Measurements from ENCODE around the gene ZFPM1. TPM values are rescaled to one million over a fixed set of nuclear protein-coding genes. Genes with fewer than 3 reads are reported as not detected.

Gene ZFPM1
- total RNA-seq, 1 donor from 2014 or later: 5.7 TPM

DNA sequence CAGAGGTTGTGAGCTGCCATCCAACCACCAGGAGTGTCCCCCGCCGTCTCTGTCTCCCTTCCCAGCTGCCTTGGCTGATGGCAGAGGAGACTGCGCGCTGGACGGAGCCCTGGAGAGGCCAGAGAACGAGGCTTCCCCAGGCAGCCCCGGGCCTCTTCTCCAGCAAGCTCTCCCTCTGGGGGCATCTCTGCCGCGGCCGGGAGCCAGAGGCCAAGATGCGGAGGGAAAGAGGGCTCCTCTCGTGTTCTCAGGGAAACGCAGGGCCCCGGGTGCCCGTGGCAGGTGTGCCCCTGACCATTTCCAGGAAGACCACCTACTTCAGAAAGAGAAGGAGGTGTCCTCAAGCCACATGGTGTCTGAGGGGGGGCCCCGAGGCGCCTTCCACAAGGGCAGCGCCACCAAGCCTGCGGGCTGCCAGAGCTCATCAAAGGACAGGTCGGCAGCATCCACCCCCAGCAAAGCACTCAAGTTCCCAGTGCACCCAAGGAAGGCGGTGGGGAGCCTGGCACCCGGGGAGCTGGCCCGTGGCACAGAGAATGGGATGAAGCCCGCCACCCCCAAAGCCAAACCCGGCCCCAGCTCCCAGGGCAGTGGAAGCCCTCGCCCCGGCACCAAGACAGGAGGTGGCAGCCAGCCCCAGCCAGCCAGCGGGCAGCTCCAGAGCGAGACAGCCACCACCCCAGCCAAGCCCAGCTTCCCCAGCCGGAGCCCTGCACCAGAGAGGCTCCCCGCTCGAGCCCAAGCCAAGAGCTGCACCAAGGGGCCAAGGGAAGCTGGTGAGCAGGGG, 14.8 kb upstream of the ZFPM1 start:
- no peak for DNase-seq (ENCODE audit: extremely low spot score, unreplicated experiment)
- Mint-ChIP-seq H3K27ac (ENCODE audit: unreplicated experiment) (no peak overlapping the region), H3K9me3 (ENCODE audit: unreplicated experiment) (no peaks in the 10 kb centered on the region), H3K36me3 (ENCODE audit: unreplicated experiment) (no peaks in the 10 kb centered on the region), H3K4me1 (ENCODE audit: unreplicated experiment) (peaks cover 2% of the 10 kb centered on the region), H3K27me3 (ENCODE audit: unreplicated experiment) (no peaks in the 10 kb centered on the region), H3K4me3 (ENCODE audit: unreplicated experiment) (no peak overlapping the region)
- TF ChIP-seq, protein P1, sequence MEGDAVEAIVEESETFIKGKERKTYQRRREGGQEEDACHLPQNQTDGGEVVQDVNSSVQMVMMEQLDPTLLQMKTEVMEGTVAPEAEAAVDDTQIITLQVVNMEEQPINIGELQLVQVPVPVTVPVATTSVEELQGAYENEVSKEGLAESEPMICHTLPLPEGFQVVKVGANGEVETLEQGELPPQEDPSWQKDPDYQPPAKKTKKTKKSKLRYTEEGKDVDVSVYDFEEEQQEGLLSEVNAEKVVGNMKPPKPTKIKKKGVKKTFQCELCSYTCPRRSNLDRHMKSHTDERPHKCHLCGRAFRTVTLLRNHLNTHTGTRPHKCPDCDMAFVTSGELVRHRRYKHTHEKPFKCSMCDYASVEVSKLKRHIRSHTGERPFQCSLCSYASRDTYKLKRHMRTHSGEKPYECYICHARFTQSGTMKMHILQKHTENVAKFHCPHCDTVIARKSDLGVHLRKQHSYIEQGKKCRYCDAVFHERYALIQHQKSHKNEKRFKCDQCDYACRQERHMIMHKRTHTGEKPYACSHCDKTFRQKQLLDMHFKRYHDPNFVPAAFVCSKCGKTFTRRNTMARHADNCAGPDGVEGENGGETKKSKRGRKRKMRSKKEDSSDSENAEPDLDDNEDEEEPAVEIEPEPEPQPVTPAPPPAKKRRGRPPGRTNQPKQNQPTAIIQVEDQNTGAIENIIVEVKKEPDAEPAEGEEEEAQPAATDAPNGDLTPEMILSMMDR (IDR thresholded peaks at IDR 0.05): no peak

GRCh38 chr16:88439016-88439415, 14.1 kb upstream of the ZFPM1 start:
- H3K36me3 Mint-ChIP-seq (ENCODE audit: unreplicated experiment): no peaks in the 10 kb centered on the region
- H3K27me3 Mint-ChIP-seq (ENCODE audit: unreplicated experiment): no peaks in the 10 kb centered on the region
- no peak overlapping the region for H3K4me3 Mint-ChIP-seq (ENCODE audit: unreplicated experiment)
- H3K4me1 Mint-ChIP-seq (ENCODE audit: unreplicated experiment): peaks cover 2% of the 10 kb centered on the region
- TF ChIP-seq, protein P1 (IDR thresholded peaks at IDR 0.05): no peak
- no peak for DNase-seq (ENCODE audit: extremely low spot score, unreplicated experiment)
- H3K27ac Mint-ChIP-seq (ENCODE audit: unreplicated experiment): no peak overlapping the region
- no peaks in the 10 kb centered on the region for H3K9me3 Mint-ChIP-seq (ENCODE audit: unreplicated experiment)

DNA sequence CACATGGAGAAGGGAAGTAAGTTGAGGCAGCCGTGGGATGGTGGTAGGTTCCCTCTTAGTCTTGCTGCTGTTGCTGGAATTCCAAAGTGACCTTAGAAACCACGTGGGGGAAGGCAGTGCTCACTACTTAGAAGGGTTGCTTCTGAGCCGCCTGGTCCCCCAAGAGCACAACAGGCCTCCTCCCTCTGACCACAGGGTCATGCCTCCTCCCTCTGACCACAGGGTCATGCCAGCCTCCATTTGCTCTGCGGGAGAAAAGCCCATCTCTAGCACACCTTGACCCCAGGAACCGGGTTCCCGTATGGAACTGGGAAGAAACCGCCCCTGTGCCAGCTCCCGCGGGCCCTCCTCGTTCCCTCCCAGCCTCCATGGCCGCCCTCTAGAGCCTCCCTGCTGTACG, 13.4 kb upstream of the ZFPM1 start:
- TF ChIP-seq, protein P1 (IDR thresholded peaks at IDR 0.05): no peak
- no peaks in the 10 kb centered on the region for H3K9me3 Mint-ChIP-seq (ENCODE audit: unreplicated experiment)
- H3K36me3 Mint-ChIP-seq (ENCODE audit: unreplicated experiment): no peaks in the 10 kb centered on the region
- H3K27me3 Mint-ChIP-seq (ENCODE audit: unreplicated experiment): no peaks in the 10 kb centered on the region
- peaks cover 2% of the 10 kb centered on the region for H3K4me1 Mint-ChIP-seq (ENCODE audit: unreplicated experiment)
- H3K27ac Mint-ChIP-seq (ENCODE audit: unreplicated experiment): no peak overlapping the region
- no peak overlapping the region for H3K4me3 Mint-ChIP-seq (ENCODE audit: unreplicated experiment)
- no peak for DNase-seq (ENCODE audit: extremely low spot score, unreplicated experiment)

DNA sequence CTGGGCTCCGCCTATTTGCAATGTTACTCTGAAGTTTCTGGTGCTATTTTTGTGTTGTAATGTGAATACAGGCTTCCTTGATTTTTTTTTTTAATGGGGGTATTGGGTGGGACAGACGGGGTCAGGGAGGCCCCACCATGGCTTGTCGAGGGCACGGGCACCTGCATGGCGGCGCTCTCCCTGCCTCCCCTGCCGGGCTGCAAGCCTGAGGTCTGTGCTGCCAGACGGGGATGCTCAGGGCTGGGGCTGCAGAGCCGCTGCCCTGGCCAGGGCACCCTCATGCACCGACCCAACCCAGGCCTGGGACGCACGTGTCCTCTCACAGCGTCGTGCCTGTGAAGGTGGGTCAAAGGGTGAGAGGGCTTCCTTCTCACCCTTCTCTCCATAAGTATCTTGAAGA, 13.0 kb upstream of the ZFPM1 start:
- Mint-ChIP-seq H3K36me3 (ENCODE audit: unreplicated experiment) (no peaks in the 10 kb centered on the region), H3K4me1 (ENCODE audit: unreplicated experiment) (peaks cover under 1% of the 10 kb centered on the region), H3K9me3 (ENCODE audit: unreplicated experiment) (no peaks in the 10 kb centered on the region), H3K27ac (ENCODE audit: unreplicated experiment) (no peak overlapping the region), H3K4me3 (ENCODE audit: unreplicated experiment) (no peak overlapping the region), H3K27me3 (ENCODE audit: unreplicated experiment) (no peaks in the 10 kb centered on the region)
- no peak for DNase-seq (ENCODE audit: extremely low spot score, unreplicated experiment)
- TF ChIP-seq, protein P1 (IDR thresholded peaks at IDR 0.05): no peak

DNA sequence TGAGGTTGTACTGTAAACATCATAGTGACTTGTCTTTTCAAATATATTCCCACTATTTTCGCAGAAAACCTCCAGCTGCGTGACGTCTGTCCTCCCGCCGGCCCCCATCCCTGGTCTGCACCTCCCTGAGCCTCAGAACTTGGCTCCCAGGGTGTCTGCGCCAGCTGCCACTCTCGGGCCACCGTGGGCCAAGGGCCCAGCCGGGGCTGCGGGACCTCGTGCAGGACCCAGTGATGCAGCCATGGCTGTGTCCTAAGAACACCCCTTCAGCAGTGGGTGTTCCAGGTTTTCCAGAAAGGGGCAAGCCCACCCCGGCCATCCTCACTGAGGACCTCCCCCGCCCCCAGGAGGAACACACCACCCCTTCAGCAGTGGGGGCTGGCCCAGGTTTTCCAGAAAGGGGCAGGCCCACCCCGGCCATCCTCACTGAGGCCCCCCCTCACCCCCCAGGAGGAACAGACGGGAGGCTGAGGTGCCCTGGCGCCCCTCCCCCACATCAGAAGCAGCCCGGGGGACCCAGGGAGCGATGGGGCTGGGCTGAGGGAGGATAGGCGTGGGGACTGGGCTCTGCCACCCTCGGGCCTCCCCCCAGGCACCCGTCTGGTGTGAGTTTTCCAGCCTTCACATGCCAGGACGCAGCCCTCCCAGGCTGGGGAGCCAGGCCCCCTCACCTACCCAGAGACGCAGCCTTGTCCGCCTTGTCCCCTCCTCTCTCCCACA, 12.2 kb upstream of the ZFPM1 start:
- TF ChIP-seq, protein P1 (IDR thresholded peaks at IDR 0.05): no peak
- H3K9me3 Mint-ChIP-seq (ENCODE audit: unreplicated experiment): no peaks in the 10 kb centered on the region
- H3K4me3 Mint-ChIP-seq (ENCODE audit: unreplicated experiment): no peak overlapping the region
- no peaks in the 10 kb centered on the region for H3K4me1 Mint-ChIP-seq (ENCODE audit: unreplicated experiment)
- H3K27me3 Mint-ChIP-seq (ENCODE audit: unreplicated experiment): no peaks in the 10 kb centered on the region
- no peak overlapping the region for H3K27ac Mint-ChIP-seq (ENCODE audit: unreplicated experiment)
- no peaks in the 10 kb centered on the region for H3K36me3 Mint-ChIP-seq (ENCODE audit: unreplicated experiment)
- DNase-seq (ENCODE audit: extremely low spot score, unreplicated experiment): no peak

Data from osteocyte (in vitro differentiated cells).